GM19238 (cell line): ENCODE measurements around the gene GLP2R.
"Not testable (repeated sequence)": the region's sequence is repeated elsewhere in the genome, so short reads cannot be mapped to it uniquely, and the experiment has no call there.

Experiments
- DNase-seq: peaks from one replicate; pipeline ENCODE4 v3.0.0; 2011; ENCODE audit warnings: low spot score; ENCODE audit not compliant: insufficient read length

The GLP2R gene, protein sequence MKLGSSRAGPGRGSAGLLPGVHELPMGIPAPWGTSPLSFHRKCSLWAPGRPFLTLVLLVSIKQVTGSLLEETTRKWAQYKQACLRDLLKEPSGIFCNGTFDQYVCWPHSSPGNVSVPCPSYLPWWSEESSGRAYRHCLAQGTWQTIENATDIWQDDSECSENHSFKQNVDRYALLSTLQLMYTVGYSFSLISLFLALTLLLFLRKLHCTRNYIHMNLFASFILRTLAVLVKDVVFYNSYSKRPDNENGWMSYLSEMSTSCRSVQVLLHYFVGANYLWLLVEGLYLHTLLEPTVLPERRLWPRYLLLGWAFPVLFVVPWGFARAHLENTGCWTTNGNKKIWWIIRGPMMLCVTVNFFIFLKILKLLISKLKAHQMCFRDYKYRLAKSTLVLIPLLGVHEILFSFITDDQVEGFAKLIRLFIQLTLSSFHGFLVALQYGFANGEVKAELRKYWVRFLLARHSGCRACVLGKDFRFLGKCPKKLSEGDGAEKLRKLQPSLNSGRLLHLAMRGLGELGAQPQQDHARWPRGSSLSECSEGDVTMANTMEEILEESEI

DNA sequence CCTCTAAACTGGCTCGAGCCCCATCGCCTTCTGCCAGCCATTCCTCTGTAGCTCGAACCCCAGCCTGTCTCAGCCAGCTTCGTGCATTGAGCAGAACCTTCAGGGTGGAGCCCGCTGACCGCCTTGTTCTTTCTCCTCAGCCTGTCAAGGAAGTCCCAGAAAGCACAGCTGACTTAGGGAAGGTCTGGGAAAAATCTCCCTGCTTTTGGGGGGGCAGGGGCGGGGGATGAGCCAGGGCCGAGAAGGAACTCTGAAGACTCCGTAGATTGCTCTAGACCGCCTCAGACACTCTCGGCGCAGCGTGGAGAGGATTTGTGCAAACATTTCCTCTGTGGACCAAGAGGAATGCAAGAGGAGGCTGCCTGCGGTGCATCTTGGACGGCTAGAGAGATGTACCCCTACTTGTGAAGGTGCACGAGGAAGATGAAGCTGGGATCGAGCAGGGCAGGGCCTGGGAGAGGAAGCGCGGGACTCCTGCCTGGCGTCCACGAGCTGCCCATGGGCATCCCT is at the start of gene GLP2R:
GLP2R (plus strand) TSS at position 284 of the 510 bp plus-strand sequence; CDS start at position 424, 140 bp downstream.
- DNase-seq, result no peak

DNA sequence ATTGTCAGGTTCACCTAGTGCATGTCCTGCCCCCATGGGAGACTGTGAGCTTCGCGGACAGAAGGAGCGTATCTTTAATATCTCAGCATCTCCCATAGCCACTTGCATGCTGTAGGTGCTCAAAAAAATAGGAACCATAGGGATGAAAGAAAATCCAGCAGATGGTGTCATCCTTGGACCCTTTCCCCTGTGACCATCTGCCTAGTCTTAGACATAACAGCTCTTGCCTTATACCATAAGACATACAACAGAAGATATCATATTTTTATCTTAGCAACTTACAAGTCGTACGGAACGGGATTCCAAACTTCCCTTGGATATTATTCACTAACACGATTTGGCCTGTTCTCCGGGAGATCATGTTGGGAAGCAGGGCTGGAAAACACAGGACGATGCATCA is 48.8 kb upstream of the GLP2R start:
- DNase-seq, result no peak

- DNase-seq, result no peak
Observed at GRCh38 chr17:9780552-9780951, 45.2 kb upstream of the GLP2R start.

DNA sequence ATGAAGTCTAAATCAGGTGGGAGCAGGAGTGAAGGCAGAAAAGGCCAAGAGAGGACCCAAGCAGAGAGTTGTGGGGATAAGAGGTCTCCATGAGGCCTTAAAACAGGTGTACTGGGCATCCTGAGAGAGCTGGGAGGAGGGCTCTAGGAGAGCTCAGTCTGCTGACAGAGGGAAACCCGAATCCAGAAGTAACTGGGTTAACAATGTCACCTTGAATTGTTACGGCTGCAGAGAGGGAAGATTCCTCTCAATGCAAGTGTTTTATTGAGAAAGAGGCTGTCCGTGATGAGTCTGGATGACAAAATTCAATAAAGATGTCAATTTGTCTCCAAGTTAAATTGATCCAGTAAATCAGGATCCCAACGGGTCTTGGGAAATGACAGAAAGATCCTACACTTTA is 42.7 kb upstream of the GLP2R start:
- no peak for DNase-seq

- not testable (repeated sequence) for DNase-seq
Observed at GRCh38 chr17:9783465-9783864, 42.3 kb upstream of the GLP2R start.

DNA sequence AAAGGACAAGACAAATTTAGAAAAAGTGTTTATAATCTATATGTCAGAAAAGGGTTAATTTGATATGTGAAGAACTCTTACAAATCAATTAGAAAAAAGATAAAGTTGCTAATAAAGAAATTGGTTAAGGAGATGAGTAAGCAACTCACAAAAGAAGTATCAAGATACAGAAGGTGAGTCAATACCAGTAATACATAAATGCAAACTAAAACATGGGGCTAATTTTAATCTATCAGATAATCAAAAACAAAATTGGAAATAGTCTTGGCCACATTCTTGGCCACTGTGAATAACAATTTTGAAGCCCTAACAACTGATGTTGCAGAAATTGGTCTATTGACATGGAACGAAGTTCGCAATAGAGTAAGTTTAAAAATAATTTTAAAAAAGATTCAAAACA is 41.2 kb upstream of the GLP2R start:
- no peak for DNase-seq

DNA sequence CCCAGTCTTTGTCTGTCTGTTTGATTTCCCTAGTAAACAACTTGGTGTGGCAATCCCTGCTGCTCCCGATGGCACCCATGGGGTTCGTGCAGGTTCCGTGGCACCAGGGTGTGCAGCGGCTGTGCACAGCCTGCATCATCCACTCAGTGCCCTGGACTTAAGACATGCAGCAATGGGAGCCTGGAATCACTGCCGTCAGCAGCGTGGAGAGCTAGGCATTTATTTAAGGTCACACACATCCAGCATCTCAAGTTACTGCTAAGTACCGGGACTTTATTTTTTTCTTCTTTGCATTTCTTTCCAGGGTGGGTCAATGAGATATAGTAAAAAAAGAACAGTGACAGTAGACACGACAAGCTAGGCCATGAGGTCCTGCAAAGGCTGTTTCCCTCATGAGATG is 37.1 kb upstream of the GLP2R start:
- no peak for DNase-seq

DNA sequence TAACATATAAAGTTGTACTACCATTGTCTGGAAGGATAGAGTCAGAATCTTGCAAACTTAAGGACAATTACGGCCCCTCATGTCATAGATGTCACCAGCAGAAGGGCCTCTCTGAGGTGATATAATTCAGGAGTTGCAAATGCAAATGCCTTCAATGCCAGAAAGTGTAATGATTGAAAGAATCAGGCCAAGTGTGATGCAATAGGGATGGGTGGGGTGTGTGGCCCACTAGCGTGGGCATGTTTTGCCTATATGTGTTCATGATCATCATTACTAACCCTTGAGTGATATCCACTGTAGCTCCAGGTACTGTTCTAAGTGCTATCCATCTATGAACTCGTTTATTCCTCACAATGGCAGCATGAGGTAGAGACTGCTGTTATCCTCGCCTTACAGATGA is 35.4 kb upstream of the GLP2R start:
- DNase-seq, result no peak

- DNase-seq, result no peak
Observed at GRCh38 chr17:9790889-9791876, 34.5 kb upstream of the GLP2R start, which contains the start of gene DHRS7C. Gene DHRS7C, minus strand, starts transcription at chr17:9791592. Its CDS starts 308 bp downstream, at chr17:9791284.

- DNase-seq, result no peak
Observed at GRCh38 chr17:9792181-9792840, 33.4 kb upstream of the GLP2R start.

GRCh38 chr17:9798008-9798407 is 27.7 kb upstream of the GLP2R start:
- DNase-seq, result no peak

DNA sequence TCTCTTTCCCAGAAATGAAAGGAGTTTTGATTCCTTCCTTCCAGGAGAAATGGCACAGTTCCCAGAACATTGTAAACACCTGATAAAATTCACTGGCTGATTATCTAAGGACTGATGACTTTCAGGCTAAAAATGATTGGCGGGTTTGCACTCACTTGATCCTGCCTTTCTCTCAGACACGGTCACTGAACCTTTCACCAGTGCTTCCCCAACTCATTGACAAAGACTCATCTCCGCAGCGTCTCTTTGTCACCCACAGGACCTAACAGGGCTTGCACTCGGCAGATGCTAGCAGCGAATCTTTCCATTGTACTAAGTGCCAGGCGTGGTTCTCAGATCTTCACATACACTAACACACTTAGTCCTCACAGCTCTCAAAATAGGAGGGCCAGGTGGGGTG is 27.0 kb upstream of the GLP2R start:
- DNase-seq, result no peak

GRCh38 chr17:9801505-9801904 is 24.2 kb upstream of the GLP2R start:
- no peak for DNase-seq

- DNase-seq, result no peak
Observed at GRCh38 chr17:9802294-9802693, 23.4 kb upstream of the GLP2R start.

- DNase-seq, result no peak
Observed at GRCh38 chr17:9802697-9803096, 23.0 kb upstream of the GLP2R start.

GRCh38 chr17:9805769-9806168 is 20.0 kb upstream of the GLP2R start:
- DNase-seq, result no peak

- DNase-seq, result no peak
Observed at GRCh38 chr17:9806699-9807098, 19.0 kb upstream of the GLP2R start.

DNA sequence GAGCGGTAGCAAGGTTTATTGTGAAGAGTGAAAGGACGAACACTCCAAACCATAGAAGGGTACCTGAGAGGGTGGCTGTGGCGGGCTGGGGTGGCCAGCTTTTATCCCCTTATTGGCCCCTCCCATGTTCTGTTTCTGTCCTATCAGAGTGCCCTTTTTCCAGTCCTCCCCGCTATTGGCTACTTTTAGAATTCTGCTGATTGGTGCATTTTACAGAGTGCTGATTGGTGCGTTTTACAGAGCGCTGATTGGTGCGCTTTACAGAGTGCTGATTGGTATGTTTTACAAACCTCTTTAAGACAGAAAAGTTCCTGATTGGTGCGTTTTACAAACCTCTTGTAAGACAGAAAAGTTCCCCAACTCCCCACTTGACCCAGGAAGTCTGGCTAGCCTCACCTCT is 16.3 kb upstream of the GLP2R start:
- no peak for DNase-seq

DNA sequence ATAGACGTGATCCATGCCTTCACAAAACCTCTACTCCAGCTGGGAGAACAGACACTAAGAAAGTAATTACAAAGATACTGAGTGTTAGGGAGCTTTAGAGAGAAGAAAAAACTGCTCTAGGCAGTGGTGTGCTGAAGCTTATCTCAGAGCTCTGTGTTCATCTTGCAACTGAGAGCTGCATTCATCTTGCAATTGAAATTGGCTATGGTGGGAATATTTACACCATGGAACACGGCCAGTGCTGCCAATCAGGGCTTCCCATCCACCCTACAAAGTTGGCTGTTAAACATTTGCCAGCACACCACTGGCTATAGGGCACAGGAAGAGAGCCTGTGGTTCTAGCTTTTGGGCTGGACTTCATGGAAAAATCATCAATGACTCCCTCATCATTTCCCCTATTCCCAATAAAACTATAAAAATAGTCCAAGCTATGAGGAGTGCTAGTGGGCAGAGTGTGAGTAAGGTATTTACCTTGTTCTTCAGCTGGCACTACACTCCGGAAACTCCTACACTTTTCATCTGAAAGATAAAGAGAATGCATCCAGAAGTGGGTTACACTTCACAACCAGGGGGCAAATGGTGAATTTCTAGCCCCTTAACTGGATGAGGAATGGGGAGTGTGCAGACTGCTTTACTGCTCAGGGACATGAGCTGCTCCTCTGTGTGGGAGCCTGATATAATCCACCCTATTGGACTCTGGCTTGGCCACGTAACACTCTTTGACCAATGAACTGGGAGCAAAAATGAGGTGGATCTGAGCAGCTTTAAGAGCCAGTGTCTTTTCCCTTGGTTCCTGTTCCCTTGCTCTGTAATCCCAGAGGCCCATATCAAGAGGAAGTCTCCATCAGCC is 15.4 kb upstream of the GLP2R start:
- DNase-seq, result no peak

GRCh38 chr17:9811086-9811485 is 14.6 kb upstream of the GLP2R start:
- DNase-seq, result no peak
